Measurements from ENCODE around the gene CNTN5. TPM values are rescaled to one million over a fixed set of nuclear protein-coding genes. Genes with fewer than 3 reads are reported as not detected.

Gene CNTN5
- total RNA-seq, 1 experiment from 2014 or later: not detected

- Mint-ChIP-seq H3K27ac (ENCODE audit: low read depth, unreplicated experiment) (no peak overlapping the region), H3K9me3 (ENCODE audit: unreplicated experiment) (peaks cover 7% of the 10 kb centered on the region), H3K36me3 (ENCODE audit: insufficient read depth, unreplicated experiment) (no peaks in the 10 kb centered on the region), H3K27me3 (ENCODE audit: insufficient read depth, unreplicated experiment) (peaks cover 46% of the 10 kb centered on the region), H3K4me3 (ENCODE audit: unreplicated experiment) (no peak overlapping the region), H3K4me1 (ENCODE audit: insufficient read depth, unreplicated experiment) (no peaks in the 10 kb centered on the region)
- intact Hi-C loops (cut with micrococcal nuclease): no loop called here
- ChIA-PET CTCF (no interaction called here), POLR2A (no interaction called here)
- no TSS peak for BruUV-seq (replicated peaks)
- no peak for DNase-seq (ENCODE audit: unreplicated experiment)
- no peak for TF ChIP-seq CTCF (IDR thresholded peaks at IDR 0.05; ENCODE audit: unreplicated experiment)
Measured at GRCh38 chr11:99791354-99791753, 770.6 kb downstream of the CNTN5 start.

- no peaks in the 10 kb centered on the region for H3K36me3 Mint-ChIP-seq (ENCODE audit: insufficient read depth, unreplicated experiment)
- no TSS peak for BruUV-seq (replicated peaks)
Measured at GRCh38 chr11:99795999-99796398, 775.2 kb downstream of the CNTN5 start.

GRCh38 chr11:99803501-99803900, 782.8 kb downstream of the CNTN5 start:
- Mint-ChIP-seq H3K27ac (ENCODE audit: low read depth, unreplicated experiment) (no peak overlapping the region), H3K36me3 (ENCODE audit: insufficient read depth, unreplicated experiment) (no peaks in the 10 kb centered on the region), H3K4me1 (ENCODE audit: insufficient read depth, unreplicated experiment) (no peaks in the 10 kb centered on the region), H3K4me3 (ENCODE audit: unreplicated experiment) (no peak overlapping the region), H3K27me3 (ENCODE audit: insufficient read depth, unreplicated experiment) (peaks cover 32% of the 10 kb centered on the region), H3K9me3 (ENCODE audit: unreplicated experiment) (peaks cover 9% of the 10 kb centered on the region)
- TF ChIP-seq CTCF (IDR thresholded peaks at IDR 0.05; ENCODE audit: unreplicated experiment): no peak
- CTCF ChIA-PET: interaction anchor here (0.5 to 1.3 kb wide), 2 partner anchors 13 to 28 kb away, joined by 3 read pairs; no protein-coding TSS in a partner anchor
- intact Hi-C loops (cut with micrococcal nuclease): no loop called here
- no TSS peak for BruUV-seq (replicated peaks)
- POLR2A ChIA-PET: no interaction called here
- DNase-seq (ENCODE audit: unreplicated experiment): peak; percentile 30

More at GRCh38 chr11:99795999-99796398, 775.2 kb downstream of the CNTN5 start:
- intact Hi-C loops (cut with micrococcal nuclease): no loop called here
- Mint-ChIP-seq H3K27me3 (ENCODE audit: insufficient read depth, unreplicated experiment) (peaks cover 38% of the 10 kb centered on the region), H3K4me3 (ENCODE audit: unreplicated experiment) (no peak overlapping the region), H3K9me3 (ENCODE audit: unreplicated experiment) (no peaks in the 10 kb centered on the region), H3K4me1 (ENCODE audit: insufficient read depth, unreplicated experiment) (no peaks in the 10 kb centered on the region), H3K27ac (ENCODE audit: low read depth, unreplicated experiment) (no peak overlapping the region)
- no peak for DNase-seq (ENCODE audit: unreplicated experiment)
- ChIA-PET CTCF (no interaction called here), POLR2A (no interaction called here)
- no peak for TF ChIP-seq CTCF (IDR thresholded peaks at IDR 0.05; ENCODE audit: unreplicated experiment)

- H3K4me1 Mint-ChIP-seq (ENCODE audit: insufficient read depth, unreplicated experiment): no peaks in the 10 kb centered on the region
- intact Hi-C loops (cut with micrococcal nuclease): no loop called here
- no peak overlapping the region for H3K4me3 Mint-ChIP-seq (ENCODE audit: unreplicated experiment)
- no TSS peak for BruUV-seq (replicated peaks)
- TF ChIP-seq CTCF (IDR thresholded peaks at IDR 0.05; ENCODE audit: unreplicated experiment): no peak
- POLR2A ChIA-PET: no interaction called here
- CTCF ChIA-PET: no interaction called here
- H3K27me3 Mint-ChIP-seq (ENCODE audit: insufficient read depth, unreplicated experiment): peaks cover 24% of the 10 kb centered on the region
- no peak overlapping the region for H3K27ac Mint-ChIP-seq (ENCODE audit: low read depth, unreplicated experiment)
- no peaks in the 10 kb centered on the region for H3K36me3 Mint-ChIP-seq (ENCODE audit: insufficient read depth, unreplicated experiment)
- DNase-seq (ENCODE audit: unreplicated experiment): no peak
- H3K9me3 Mint-ChIP-seq (ENCODE audit: unreplicated experiment): no peaks in the 10 kb centered on the region
Measured at GRCh38 chr11:99812516-99812915, 791.8 kb downstream of the CNTN5 start.

Data from MCF 10A (cell line).